MM.1S (cell line): ENCODE measurements around the gene SH3RF3.

Source experiments
- DNase-seq: peaks from one replicate; pipeline ENCODE4 v3.0.0-alpha.2; 2015
- H2AFZ ChIP-seq: fragments of 300-600 bp; sonication (generic); 2 replicates; pipeline ENCODE4 v1.6.0; 2016; ENCODE audit warnings: antibody characterized with exemption, low read length
- H3F3A ChIP-seq: fragments of 300-600 bp; sonication (generic); 2 replicates; pipeline ENCODE4 v1.6.1; 2016; ENCODE audit warnings: mild to moderate bottlenecking, antibody characterized with exemption, low read length, moderate library complexity, mixed read lengths; ENCODE audit not compliant: insufficient read depth
- H3K27ac ChIP-seq: fragments of 300-600 bp; sonication (generic); 2 replicates; pipeline ENCODE4 v1.5.1; 2016; ENCODE audit warnings: mild to moderate bottlenecking, low read length
- H3K27me3 ChIP-seq: fragments of 300-600 bp; sonication (generic); replicated peaks from 2 replicates; pipeline ENCODE4 v1.6.0; 2016; ENCODE audit warnings: low read length; ENCODE audit not compliant: insufficient read depth
- H3K36me3 ChIP-seq: fragments of 300-600 bp; sonication (generic); replicated peaks from 2 replicates; pipeline ENCODE4 v1.6.1; 2016; ENCODE audit warnings: mild to moderate bottlenecking, low read length, mixed read lengths; ENCODE audit not compliant: insufficient read depth
- H3K4me1 ChIP-seq: fragments of 300-600 bp; sonication (generic); 2 replicates; pipeline ENCODE4 v1.6.1; 2016; ENCODE audit warnings: low read length, mixed read lengths
- H3K4me2 ChIP-seq: fragments of 300-600 bp; sonication (generic); 2 replicates; pipeline ENCODE4 v1.6.0; 2016; ENCODE audit warnings: low read depth, low read length
- H3K4me3 ChIP-seq: fragments of 300-600 bp; sonication (generic); 2 replicates; pipeline ENCODE4 v1.5.1; 2016; ENCODE audit warnings: low read length, mixed read lengths
- H3K79me2 ChIP-seq: fragments of 300-600 bp; sonication (generic); 2 replicates; pipeline ENCODE4 v1.6.1; 2016; ENCODE audit warnings: mixed run types, low read length, mixed read lengths
- H3K9ac ChIP-seq: fragments of 300-600 bp; sonication (generic); 2 replicates; pipeline ENCODE4 v1.6.1; 2016; ENCODE audit warnings: low read length, mixed read lengths
- H3K9me2 ChIP-seq: fragments of 300-600 bp; sonication (generic); replicated peaks from 2 replicates; pipeline ENCODE4 v1.6.1; 2016; ENCODE audit warnings: mild to moderate bottlenecking, low read length, mixed read lengths; ENCODE audit not compliant: insufficient read depth
- H3K9me3 ChIP-seq: fragments of 300-600 bp; sonication (generic); replicated peaks from 2 replicates; pipeline ENCODE4 v1.6.1; 2016; ENCODE audit warnings: mild to moderate bottlenecking, low read length, mixed read lengths; ENCODE audit not compliant: insufficient read depth
- H4K20me1 ChIP-seq: fragments of 300-600 bp; sonication (generic); 2 replicates; pipeline ENCODE4 v1.6.1; 2016; ENCODE audit warnings: mild to moderate bottlenecking, low read length, moderate library complexity, mixed read lengths; ENCODE audit not compliant: insufficient read depth
- EZH2 ChIP-seq: fragments of 300-600 bp; sonication (generic); optimal IDR thresholded peaks from 2 replicates; pipeline ENCODE3; 2017; ENCODE audit warnings: low read depth, mild to moderate bottlenecking, antibody characterized with exemption, low read length, mixed read lengths
- EZH2phosphoT487 ChIP-seq: fragments of 300-600 bp; sonication (generic); IDR thresholded peaks from 2 replicates; pipeline ENCODE4 v1.6.1; 2018; ENCODE audit warnings: antibody characterized with exemption, low read length
- TF ChIP-seq, protein P1 (sequence below): fragments of 300-600 bp; sonication (generic); IDR thresholded peaks from 2 replicates; pipeline ENCODE4 v1.5.1; 2016; ENCODE audit warnings: antibody characterized with exemption, low read length, mixed read lengths

The SH3RF3 gene

DNA sequence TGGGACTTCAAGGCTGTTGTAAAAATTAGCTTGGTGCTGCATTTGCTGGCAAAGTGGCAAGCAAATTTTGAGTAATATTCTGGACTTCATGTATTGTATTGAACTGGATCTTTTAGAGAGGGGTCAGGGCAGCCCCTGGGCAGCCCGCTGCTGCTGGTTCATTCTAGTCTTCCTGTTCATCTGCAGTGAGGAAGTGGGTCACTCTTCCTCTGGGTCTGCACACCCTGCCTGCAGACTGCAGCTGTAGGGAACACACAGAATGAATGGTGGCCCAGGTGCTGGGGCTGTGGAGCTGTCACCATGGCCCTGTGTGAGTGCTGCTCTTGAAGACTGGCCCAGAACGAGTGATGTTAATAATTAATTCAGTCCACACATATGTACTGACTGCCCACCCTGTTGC lies 9.4 kb downstream of the SH3RF3 start:
- Histone ChIP-seq H3K36me3 (no peaks in the 10 kb centered on the region), H4K20me1 (no peaks in the 10 kb centered on the region), H3K27me3 (no peaks in the 10 kb centered on the region), H3K79me2 (peaks cover 98% of the 10 kb centered on the region), H3K4me3 (no peak overlapping the region), H3K4me1 (peaks cover 31% of the 10 kb centered on the region), H3K9ac (no peak overlapping the region), H3K9me3 (no peaks in the 10 kb centered on the region), H3K27ac (no peak overlapping the region), H3K4me2 (no peak overlapping the region), H3K9me2 (no peaks in the 10 kb centered on the region), H2AFZ (no peak overlapping the region), H3F3A (peaks cover 8% of the 10 kb centered on the region)
- DNase-seq = no peak
- TF ChIP-seq EZH2 = no peak
- no peak for TF ChIP-seq EZH2phosphoT487
- TF ChIP-seq, protein P1, sequence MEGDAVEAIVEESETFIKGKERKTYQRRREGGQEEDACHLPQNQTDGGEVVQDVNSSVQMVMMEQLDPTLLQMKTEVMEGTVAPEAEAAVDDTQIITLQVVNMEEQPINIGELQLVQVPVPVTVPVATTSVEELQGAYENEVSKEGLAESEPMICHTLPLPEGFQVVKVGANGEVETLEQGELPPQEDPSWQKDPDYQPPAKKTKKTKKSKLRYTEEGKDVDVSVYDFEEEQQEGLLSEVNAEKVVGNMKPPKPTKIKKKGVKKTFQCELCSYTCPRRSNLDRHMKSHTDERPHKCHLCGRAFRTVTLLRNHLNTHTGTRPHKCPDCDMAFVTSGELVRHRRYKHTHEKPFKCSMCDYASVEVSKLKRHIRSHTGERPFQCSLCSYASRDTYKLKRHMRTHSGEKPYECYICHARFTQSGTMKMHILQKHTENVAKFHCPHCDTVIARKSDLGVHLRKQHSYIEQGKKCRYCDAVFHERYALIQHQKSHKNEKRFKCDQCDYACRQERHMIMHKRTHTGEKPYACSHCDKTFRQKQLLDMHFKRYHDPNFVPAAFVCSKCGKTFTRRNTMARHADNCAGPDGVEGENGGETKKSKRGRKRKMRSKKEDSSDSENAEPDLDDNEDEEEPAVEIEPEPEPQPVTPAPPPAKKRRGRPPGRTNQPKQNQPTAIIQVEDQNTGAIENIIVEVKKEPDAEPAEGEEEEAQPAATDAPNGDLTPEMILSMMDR = no peak

DNA sequence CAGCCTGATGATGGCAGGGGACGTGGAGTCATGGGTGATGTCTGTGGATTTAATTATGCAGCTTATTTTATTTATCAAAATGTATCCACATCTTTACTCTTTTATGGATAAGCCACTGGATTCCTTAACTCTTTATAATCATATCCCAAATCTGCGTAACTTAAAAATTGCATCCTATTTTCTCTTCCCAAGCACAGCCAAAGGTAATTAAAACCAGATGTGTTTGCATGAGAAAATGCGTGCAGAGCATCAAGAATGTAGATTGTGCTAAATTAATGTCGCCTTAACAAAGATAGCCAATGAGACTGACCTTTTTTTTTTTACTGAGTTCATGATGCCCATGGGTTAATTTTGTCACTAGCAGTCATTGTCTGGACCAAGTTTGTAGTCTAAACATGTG lies 10.0 kb downstream of the SH3RF3 start:
- no peaks in the 10 kb centered on the region for H4K20me1 ChIP-seq
- no peak overlapping the region for H2AFZ ChIP-seq
- H3K36me3 ChIP-seq = no peaks in the 10 kb centered on the region
- H3K79me2 ChIP-seq = peaks cover 93% of the 10 kb centered on the region
- peaks cover 13% of the 10 kb centered on the region for H3F3A ChIP-seq
- no peaks in the 10 kb centered on the region for H3K9me3 ChIP-seq
- no peak overlapping the region for H3K4me3 ChIP-seq
- H3K4me2 ChIP-seq = no peak overlapping the region
- DNase-seq = no peak
- H3K9me2 ChIP-seq = no peaks in the 10 kb centered on the region
- H3K27ac ChIP-seq = no peak overlapping the region
- no peak overlapping the region for H3K9ac ChIP-seq
- H3K27me3 ChIP-seq = no peaks in the 10 kb centered on the region
- TF ChIP-seq EZH2 = no peak
- no peak for TF ChIP-seq EZH2phosphoT487
- TF ChIP-seq, protein P1 = no peak
- peaks cover 26% of the 10 kb centered on the region for H3K4me1 ChIP-seq

DNA sequence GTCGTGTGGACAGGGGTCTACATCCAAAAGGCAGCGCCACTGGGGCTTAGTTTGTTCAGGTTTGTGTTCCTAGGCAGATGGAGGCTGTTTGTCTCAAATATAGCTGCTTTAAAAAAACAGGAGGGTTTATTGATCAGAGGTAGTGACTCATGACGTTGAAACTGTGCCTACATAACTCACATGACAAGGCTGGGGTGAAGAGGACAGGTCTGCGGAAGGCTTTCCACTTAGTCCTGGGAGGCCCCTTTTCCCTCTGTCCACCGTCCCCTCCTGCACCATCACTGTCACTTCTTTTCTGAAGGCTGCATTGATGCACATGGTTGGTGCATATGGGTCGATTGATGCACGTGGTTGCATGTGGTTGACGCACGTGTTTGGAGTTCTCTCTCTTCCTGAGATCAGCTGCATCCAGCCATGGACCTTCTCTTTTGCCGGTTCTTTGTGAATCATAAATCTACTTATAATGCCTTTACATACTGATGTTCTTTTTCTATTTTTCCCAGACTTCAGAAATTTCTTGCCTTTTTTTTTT lies 10.9 kb downstream of the SH3RF3 start:
- Histone ChIP-seq H3K27me3 (no peaks in the 10 kb centered on the region), H3K9me3 (no peaks in the 10 kb centered on the region), H3K4me1 (peaks cover 24% of the 10 kb centered on the region), H3K4me3 (no peak overlapping the region), H3K79me2 (peaks cover 91% of the 10 kb centered on the region), H3K27ac (no peak overlapping the region), H3K9ac (no peak overlapping the region), H2AFZ (no peak overlapping the region), H3F3A (peaks cover 22% of the 10 kb centered on the region), H3K36me3 (no peaks in the 10 kb centered on the region), H3K4me2 (no peak overlapping the region), H3K9me2 (no peaks in the 10 kb centered on the region), H4K20me1 (no peaks in the 10 kb centered on the region)
- DNase-seq = no peak
- TF ChIP-seq EZH2 (no peak), EZH2phosphoT487 (no peak)
- TF ChIP-seq, protein P1 = no peak
